ENCODE results near the gene SPTBN4. TPM values are rescaled to one million over a fixed set of nuclear protein-coding genes. Genes with fewer than 3 reads are reported as not detected.

Gene SPTBN4
- total and polyA plus RNA-seq, 2 of the 4 experiments (the other 2 are of a cell fraction): 0.72 to 0.91 TPM

GRCh38 chr19:40565355-40565754, 98.6 kb downstream of the SPTBN4 start:
- H4K91ac ChIP-seq (ENCODE audit: insufficient read depth, low read depth, low read length): no peak overlapping the region
- H4K20me1 ChIP-seq (ENCODE audit: insufficient read depth, low read length): no peaks in the 10 kb centered on the region
- H3K4me3 ChIP-seq (ENCODE audit: insufficient read depth, low read depth, low read length): no peak overlapping the region
- H3K18ac ChIP-seq (ENCODE audit: low read depth, low read length): no peak overlapping the region
- no peak overlapping the region for H4K8ac ChIP-seq (ENCODE audit: low read depth in 2 of 2, low read length in 2 of 2)
- in situ Hi-C loops (cut with MboI; ENCODE audit: low sequenced_read_pairs): no loop called here
- no peak overlapping the region for H4K5ac ChIP-seq (ENCODE audit: low read depth, low read length)
- no peak overlapping the region for H3K23ac ChIP-seq (ENCODE audit: low read depth, low read length)
- H3K4ac ChIP-seq (ENCODE audit: low read depth, low read length): no peak overlapping the region
- 0 out of 4 replicates have a peak, but pooled peaks cover 0 to 4% of the 10 kb centered on the region in 2 experiments for H3K79me1 ChIP-seq (ENCODE audit: low read depth in 1 of 2, low read length in 2 of 2)
- no peak overlapping the region for H3K27ac ChIP-seq (ENCODE audit: insufficient read depth, low read length)
- TF ChIP-seq NFE2L2 (IDR thresholded peaks at IDR 0.05; ENCODE audit: low read depth, low read length) (no peak), CHD1 (IDR thresholded peaks at IDR 0.05; ENCODE audit: low read depth, low read length) (no peak), POLR2A (IDR thresholded peaks at IDR 0.05; ENCODE audit: low read depth, low read length) (no peak), CEBPB (IDR thresholded peaks at IDR 0.05; ENCODE audit: low read depth, low read length) (no peak), RCOR1 (IDR thresholded peaks at IDR 0.05; ENCODE audit: insufficient replicate concordance, low read length) (no peak), RFX5 (IDR thresholded peaks at IDR 0.05; ENCODE audit: low read depth, low read length) (no peak), USF2 (IDR thresholded peaks at IDR 0.05; ENCODE audit: low read depth, low read length) (no peak), RAD21 (IDR thresholded peaks at IDR 0.05; ENCODE audit: low read length) (no peak), MAZ (IDR thresholded peaks at IDR 0.05; ENCODE audit: borderline replicate concordance, low read depth, low read length) (no peak), SMC3 (IDR thresholded peaks at IDR 0.05; ENCODE audit: low read depth, low read length) (no peak), MXI1 (IDR thresholded peaks at IDR 0.05; ENCODE audit: borderline replicate concordance, low read depth, low read length) (no peak), FOS (IDR thresholded peaks at IDR 0.05; ENCODE audit: low read depth, low read length) (no peak), BHLHE40 (IDR thresholded peaks at IDR 0.05; ENCODE audit: low read depth, low read length) (no peak), MAFK (IDR thresholded peaks at IDR 0.05; ENCODE audit: low read depth, low read length) (no peak)
- TF ChIP-seq, protein P1, sequence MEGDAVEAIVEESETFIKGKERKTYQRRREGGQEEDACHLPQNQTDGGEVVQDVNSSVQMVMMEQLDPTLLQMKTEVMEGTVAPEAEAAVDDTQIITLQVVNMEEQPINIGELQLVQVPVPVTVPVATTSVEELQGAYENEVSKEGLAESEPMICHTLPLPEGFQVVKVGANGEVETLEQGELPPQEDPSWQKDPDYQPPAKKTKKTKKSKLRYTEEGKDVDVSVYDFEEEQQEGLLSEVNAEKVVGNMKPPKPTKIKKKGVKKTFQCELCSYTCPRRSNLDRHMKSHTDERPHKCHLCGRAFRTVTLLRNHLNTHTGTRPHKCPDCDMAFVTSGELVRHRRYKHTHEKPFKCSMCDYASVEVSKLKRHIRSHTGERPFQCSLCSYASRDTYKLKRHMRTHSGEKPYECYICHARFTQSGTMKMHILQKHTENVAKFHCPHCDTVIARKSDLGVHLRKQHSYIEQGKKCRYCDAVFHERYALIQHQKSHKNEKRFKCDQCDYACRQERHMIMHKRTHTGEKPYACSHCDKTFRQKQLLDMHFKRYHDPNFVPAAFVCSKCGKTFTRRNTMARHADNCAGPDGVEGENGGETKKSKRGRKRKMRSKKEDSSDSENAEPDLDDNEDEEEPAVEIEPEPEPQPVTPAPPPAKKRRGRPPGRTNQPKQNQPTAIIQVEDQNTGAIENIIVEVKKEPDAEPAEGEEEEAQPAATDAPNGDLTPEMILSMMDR (conservative IDR thresholded peaks at IDR 0.05; ENCODE audit: low read depth, low read length): no peak
- TF ChIP-seq, protein P2, sequence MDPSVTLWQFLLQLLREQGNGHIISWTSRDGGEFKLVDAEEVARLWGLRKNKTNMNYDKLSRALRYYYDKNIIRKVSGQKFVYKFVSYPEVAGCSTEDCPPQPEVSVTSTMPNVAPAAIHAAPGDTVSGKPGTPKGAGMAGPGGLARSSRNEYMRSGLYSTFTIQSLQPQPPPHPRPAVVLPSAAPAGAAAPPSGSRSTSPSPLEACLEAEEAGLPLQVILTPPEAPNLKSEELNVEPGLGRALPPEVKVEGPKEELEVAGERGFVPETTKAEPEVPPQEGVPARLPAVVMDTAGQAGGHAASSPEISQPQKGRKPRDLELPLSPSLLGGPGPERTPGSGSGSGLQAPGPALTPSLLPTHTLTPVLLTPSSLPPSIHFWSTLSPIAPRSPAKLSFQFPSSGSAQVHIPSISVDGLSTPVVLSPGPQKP (IDR thresholded peaks at IDR 0.05; ENCODE audit: borderline replicate concordance, low read depth, low read length): no peak
- CTCF ChIA-PET: no interaction called here
- no peak overlapping the region for H2BK15ac ChIP-seq (ENCODE audit: low read depth, low read length)
- no peaks in the 10 kb centered on the region for H3K36me3 ChIP-seq (ENCODE audit: control insufficient read depth, insufficient read depth, low read length)
- no peak overlapping the region for H3K4me2 ChIP-seq (ENCODE audit: low read depth, low read length)
- H3K56ac ChIP-seq (ENCODE audit: extremely low read depth, insufficient read depth, low read length): no peak overlapping the region
- ATAC-seq (ENCODE audit: low read depth) (no peak), DNase-seq (no peak)
- no peak overlapping the region for H2BK5ac ChIP-seq (ENCODE audit: low read depth, low read length, poor library complexity, severe bottlenecking)
- no peak overlapping the region for H2BK120ac ChIP-seq (ENCODE audit: low read depth, low read length)
- no peaks in the 10 kb centered on the region for H3K9me1 ChIP-seq (ENCODE audit: insufficient read depth, low read length)
- no peak overlapping the region for H2AFZ ChIP-seq (replicated peaks; ENCODE audit: low read length, poor library complexity)
- no peak overlapping the region for H3K14ac ChIP-seq (replicated peaks; ENCODE audit: low read depth, low read length)
- no peak overlapping the region for H2BK20ac ChIP-seq (ENCODE audit: low read depth, low read length)
- no peak overlapping the region for H2AK9ac ChIP-seq (replicated peaks; ENCODE audit: low read depth, low read length, poor library complexity)
- dilution Hi-C loops (cut with HindIII; ENCODE audit: low sequenced_read_pairs, unreplicated experiment): no loop called here
- intact Hi-C loops (cut with micrococcal nuclease): no loop called here
- H2AK5ac ChIP-seq (ENCODE audit: low read depth, low read length): no peak overlapping the region
- H3K27me3 ChIP-seq (ENCODE audit: control insufficient read depth, insufficient read depth, low read length): peaks cover 42% of the 10 kb centered on the region
- BruUV-seq (replicated peaks): no TSS peak
- H3K9me3 ChIP-seq (ENCODE audit: control insufficient read depth, insufficient read depth, low read length): no peaks in the 10 kb centered on the region
- H3K4me1 ChIP-seq (ENCODE audit: control insufficient read depth, insufficient read depth, low read length): peaks cover 8% of the 10 kb centered on the region
- no peak overlapping the region for H3K9ac ChIP-seq (ENCODE audit: low read depth, low read length)
- POLR2A ChIA-PET (ENCODE audit: unreplicated experiment): no interaction called here
- WGBS, 2 experiments (ENCODE audit: extremely low coverage in 2 of 2, insufficient read length in 1 of 2): no CpG with 5 or more reads among the region's 7 CpGs
